WTC11 (cell line): Measurements from ENCODE around the gene TSC22D2.

ENCODE experiments used
- CTCF ChIP-seq: fragments of 200-600 bp; IDR thresholded peaks from 2 replicates; pipeline ENCODE4 v1.8.0; 2022; ENCODE audit warnings: antibody characterized with exemption
- JUN ChIP-seq: sonication (generic); formaldehyde crosslinking; IDR thresholded peaks from 2 replicates; pipeline ENCODE4 v1.8.0; 2023; ENCODE audit warnings: mild to moderate bottlenecking, missing genetic modification reagents
- MXD4 ChIP-seq: fragments of 250-450 bp; sonication (Bioruptor Pico); IDR thresholded peaks from 2 replicates; pipeline ENCODE4 v1.8.0; 2021; ENCODE audit warnings: mild to moderate bottlenecking, moderate library complexity, borderline replicate concordance
- STAT6 ChIP-seq: sonication (generic); formaldehyde crosslinking; conservative IDR thresholded peaks from 2 replicates; pipeline ENCODE4 v1.8.1; 2023; ENCODE audit warnings: mild to moderate bottlenecking, low read depth, missing genetic modification reagents, moderate library complexity
- USF2 ChIP-seq: sonication (generic); formaldehyde crosslinking; IDR thresholded peaks from 2 replicates; pipeline ENCODE4 v1.8.1; 2023; ENCODE audit warnings: mild to moderate bottlenecking, missing genetic modification reagents, moderate library complexity
- ZBTB43 ChIP-seq: sonication (generic); formaldehyde crosslinking; IDR thresholded peaks from 2 replicates; pipeline ENCODE4 v1.8.1; 2023; ENCODE audit warnings: mild to moderate bottlenecking, missing genetic modification reagents

GRCh38 chr3:150371741-150372254 is 36.3 kb upstream of the TSC22D2 start:
- TF ChIP-seq STAT6 (no peak), CTCF (no peak), USF2 (CRISPR knock-in tag) (no peak), JUN (no peak), MXD4 (no peak), ZBTB43 (CRISPR knock-in tag) (no peak)
